HFFc6 (cell line): ENCODE data around the gene INSIG1. TPM values are rescaled to one million over a fixed set of nuclear protein-coding genes. Genes with fewer than 3 reads are reported as not detected.

Experiments
- DNase-seq: peaks from one replicate; pipeline ENCODE4 v3.0.0-alpha.2; 2018
- H3K27ac Mint-ChIP-seq: 2 replicates; pipeline ENCODE4 v1.8.0; 2020; ENCODE audit warnings: mild to moderate bottlenecking, mixed read lengths
- H3K27me3 Mint-ChIP-seq: 2 replicates; pipeline ENCODE4 v1.8.0; 2021; ENCODE audit warnings: mild to moderate bottlenecking, moderate library complexity, mixed read lengths; ENCODE audit not compliant: insufficient read depth
- H3K36me3 Mint-ChIP-seq: 2 replicates; pipeline ENCODE4 v1.8.0; 2021; ENCODE audit warnings: low read depth, mixed read lengths
- H3K4me1 Mint-ChIP-seq: 2 replicates; pipeline ENCODE4 v1.8.0; 2020; ENCODE audit warnings: low read depth, mixed read lengths
- H3K4me3 Mint-ChIP-seq: 2 replicates; pipeline ENCODE4 v1.8.0; 2020; ENCODE audit warnings: mild to moderate bottlenecking, moderate library complexity, mixed read lengths
- H3K9me3 Mint-ChIP-seq: 2 replicates; pipeline ENCODE4 v1.8.0; 2020; ENCODE audit warnings: mild to moderate bottlenecking, mixed read lengths
- total RNA-seq, 6 experiments: library from RNA; stranded (reverse); fragmentation: NEBNext Ultra II Directional; extraction: Animal tissue kit (Norgen Biotek cat#: 25700); gene quantifications; 2 replicates in 1 of 6; 3 replicates in 5 of 6; pipeline ENCODE4 v1.2.3, GENCODE V29; 2021
- TF ChIP-seq, protein P1 (sequence below): fragments of 200-600 bp; sonication (generic); IDR thresholded peaks from 2 replicates; pipeline ENCODE4 v1.5.0; 2021; ENCODE audit warnings: antibody characterized with exemption, mild to moderate bottlenecking

INSIG1 gene
- total RNA-seq, 6 experiments from 2014 or later, result 7.1 to 11.0 (median 9.9) TPM

- H3K4me1 Mint-ChIP-seq, result peaks cover 15% of the 10 kb centered on the region
- H3K27ac Mint-ChIP-seq, result no peak overlapping the region
- H3K27me3 Mint-ChIP-seq, result peaks cover 20% of the 10 kb centered on the region
- no peak for DNase-seq
- H3K4me3 Mint-ChIP-seq, result no peak overlapping the region
- TF ChIP-seq, protein P1, sequence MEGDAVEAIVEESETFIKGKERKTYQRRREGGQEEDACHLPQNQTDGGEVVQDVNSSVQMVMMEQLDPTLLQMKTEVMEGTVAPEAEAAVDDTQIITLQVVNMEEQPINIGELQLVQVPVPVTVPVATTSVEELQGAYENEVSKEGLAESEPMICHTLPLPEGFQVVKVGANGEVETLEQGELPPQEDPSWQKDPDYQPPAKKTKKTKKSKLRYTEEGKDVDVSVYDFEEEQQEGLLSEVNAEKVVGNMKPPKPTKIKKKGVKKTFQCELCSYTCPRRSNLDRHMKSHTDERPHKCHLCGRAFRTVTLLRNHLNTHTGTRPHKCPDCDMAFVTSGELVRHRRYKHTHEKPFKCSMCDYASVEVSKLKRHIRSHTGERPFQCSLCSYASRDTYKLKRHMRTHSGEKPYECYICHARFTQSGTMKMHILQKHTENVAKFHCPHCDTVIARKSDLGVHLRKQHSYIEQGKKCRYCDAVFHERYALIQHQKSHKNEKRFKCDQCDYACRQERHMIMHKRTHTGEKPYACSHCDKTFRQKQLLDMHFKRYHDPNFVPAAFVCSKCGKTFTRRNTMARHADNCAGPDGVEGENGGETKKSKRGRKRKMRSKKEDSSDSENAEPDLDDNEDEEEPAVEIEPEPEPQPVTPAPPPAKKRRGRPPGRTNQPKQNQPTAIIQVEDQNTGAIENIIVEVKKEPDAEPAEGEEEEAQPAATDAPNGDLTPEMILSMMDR, result no peak
- no peaks in the 10 kb centered on the region for H3K9me3 Mint-ChIP-seq
- no peaks in the 10 kb centered on the region for H3K36me3 Mint-ChIP-seq
These were observed 57.5 kb downstream of the INSIG1 start for GRCh38 chr7:155355176-155355575.

DNA sequence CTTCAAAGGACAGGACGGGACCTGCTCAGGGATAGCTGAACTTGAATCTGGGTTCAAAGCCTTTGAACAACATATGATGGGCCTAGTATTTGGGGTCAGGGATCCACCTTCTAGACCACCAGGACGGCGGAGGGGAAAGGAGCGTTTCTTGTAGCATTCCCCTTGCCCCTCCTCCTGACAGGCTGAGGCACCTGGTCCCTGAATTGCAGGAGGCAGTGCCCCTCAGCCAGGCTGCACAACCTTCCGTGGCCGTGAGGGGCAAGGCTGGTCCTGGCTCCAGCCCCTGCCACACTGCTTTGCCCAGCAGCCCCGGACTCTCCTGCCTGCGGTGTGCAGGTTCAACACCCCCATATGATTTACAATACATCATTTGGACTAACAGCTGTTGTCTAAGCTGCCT lies 58.1 kb downstream of the INSIG1 start:
- H3K36me3 Mint-ChIP-seq, result no peaks in the 10 kb centered on the region

DNA sequence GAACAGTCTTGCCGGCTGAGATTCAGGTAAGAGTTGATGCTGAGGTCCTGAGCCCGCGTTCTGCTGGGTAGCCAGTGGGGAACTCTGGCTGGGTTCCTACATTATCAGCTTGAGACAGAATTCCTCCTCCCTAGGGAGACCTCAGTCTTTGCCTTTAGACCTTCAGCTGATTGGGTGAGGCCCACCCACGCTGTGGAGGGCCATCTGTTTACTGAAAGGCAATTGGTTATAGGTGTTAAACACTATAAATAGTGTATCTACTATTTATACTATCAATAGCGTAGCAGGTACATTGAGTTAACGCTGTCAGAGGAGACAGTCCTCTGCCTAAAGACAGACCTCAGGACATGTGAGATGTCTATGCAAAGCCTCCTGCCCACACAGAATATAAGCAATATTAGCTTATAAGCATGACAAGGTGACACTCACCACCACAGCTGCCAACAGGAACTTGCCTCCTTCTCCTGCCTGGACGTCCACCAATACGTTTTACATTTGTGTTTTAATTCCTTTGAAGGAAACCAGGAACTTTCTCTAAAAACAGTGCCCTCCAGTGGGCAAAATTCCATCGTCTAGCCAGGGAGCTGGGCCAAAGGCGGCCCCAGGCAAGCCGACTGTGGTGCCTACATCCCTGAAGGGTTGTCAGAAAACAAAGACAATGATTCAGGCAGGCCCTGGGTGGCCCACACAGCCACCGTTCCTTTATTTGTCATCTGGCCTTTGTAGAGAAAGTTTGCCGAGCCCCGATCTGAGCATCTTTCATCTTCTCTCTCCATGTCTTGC lies 58.8 kb downstream of the INSIG1 start:
- no peak overlapping the region for H3K4me3 Mint-ChIP-seq
- no peak for DNase-seq

More for the DNA sequence above, 58.1 kb downstream of the INSIG1 start:
- Mint-ChIP-seq H3K9me3 (no peaks in the 10 kb centered on the region), H3K27ac (no peak overlapping the region), H3K27me3 (peaks cover 24% of the 10 kb centered on the region), H3K4me3 (no peak overlapping the region), H3K4me1 (peaks cover 15% of the 10 kb centered on the region)
- no peak for DNase-seq
- TF ChIP-seq, protein P1, result no peak

DNA sequence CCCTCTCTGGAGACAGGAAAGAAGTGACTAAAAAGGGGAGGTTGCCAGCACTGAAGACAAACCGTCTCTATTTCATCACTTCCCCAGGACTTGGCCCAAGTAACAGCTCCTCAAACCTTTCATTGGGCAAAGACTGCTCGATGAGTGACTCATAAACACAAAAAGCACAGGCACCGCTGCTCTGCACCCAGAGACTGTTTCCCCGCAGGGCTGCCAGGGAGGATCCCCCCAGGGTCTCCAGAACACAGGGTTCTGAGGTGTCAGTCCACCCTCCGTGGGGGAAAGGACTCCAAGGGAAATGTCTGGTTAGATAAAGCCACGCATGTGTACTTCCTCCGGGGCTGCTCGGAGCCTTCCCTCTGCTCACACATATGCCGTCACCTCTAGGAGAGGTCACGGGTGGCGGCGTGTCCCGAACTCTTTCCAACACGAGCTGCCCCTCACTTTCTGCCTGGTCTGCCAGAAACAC lies 59.9 kb downstream of the INSIG1 start:
- H3K27ac Mint-ChIP-seq, result no peak overlapping the region
- no peaks in the 10 kb centered on the region for H3K36me3 Mint-ChIP-seq
- peaks cover 15% of the 10 kb centered on the region for H3K4me1 Mint-ChIP-seq
- TF ChIP-seq, protein P1, result no peak
- no peaks in the 10 kb centered on the region for H3K9me3 Mint-ChIP-seq
- H3K4me3 Mint-ChIP-seq, result peak overlapping the region; percentile 71
- DNase-seq, result peak; percentile 72
- H3K27me3 Mint-ChIP-seq, result peaks cover 30% of the 10 kb centered on the region

More for the DNA sequence above, 58.8 kb downstream of the INSIG1 start:
- Mint-ChIP-seq H3K4me1 (peaks cover 15% of the 10 kb centered on the region), H3K27me3 (peaks cover 20% of the 10 kb centered on the region), H3K27ac (no peak overlapping the region), H3K9me3 (no peaks in the 10 kb centered on the region), H3K36me3 (no peaks in the 10 kb centered on the region)
- TF ChIP-seq, protein P1, result peak; percentile 60

- Mint-ChIP-seq H3K4me3 (peak overlapping the region; percentile 71), H3K9me3 (no peaks in the 10 kb centered on the region), H3K27ac (no peak overlapping the region), H3K36me3 (no peaks in the 10 kb centered on the region), H3K27me3 (peaks cover 37% of the 10 kb centered on the region), H3K4me1 (peaks cover 15% of the 10 kb centered on the region)
- TF ChIP-seq, protein P1, result no peak
- DNase-seq, result no peak
These were observed 60.6 kb downstream of the INSIG1 start for GRCh38 chr7:155358066-155358947.
